Heart left ventricle (tissue), 16 donors: Measurements from ENCODE around the gene TTF2. TPM values are rescaled to one million over a fixed set of nuclear protein-coding genes. Genes with fewer than 3 reads are reported as not detected.

Source experiments
- ATAC-seq, 4 donors: fragments of 200-7000 bp; cut with Tn5 transposase; one replicate each; pipeline ENCODE4 v1.9.1; 2020 to 2022; ENCODE audit warnings: moderate library complexity in 4 of 4, mild to moderate bottlenecking in 3 of 4, moderate number of reproducible peaks in 1 of 4
- DNase-seq, 5 donors: peaks; one replicate each; pipeline ENCODE4 v3.0.0-alpha.2; 2020
- H3K27ac ChIP-seq, 12 donors: fragments of 200-600 bp; sonication (generic) in 4 of 12; one replicate each; pipeline versions ENCODE4 v1.5.0 to v1.8.0; 2016 to 2022; ENCODE audit warnings: mild to moderate bottlenecking in 2 of 12
- H3K27me3 ChIP-seq, 9 donors: fragments of 200-600 bp; sonication (generic) in 2 of 9; one replicate each; pipeline versions ENCODE4 v1.5.1 to v1.8.0; 2016 to 2022; ENCODE audit warnings: mild to moderate bottlenecking in 3 of 9
- H3K36me3 ChIP-seq, 9 donors: fragments of 200-600 bp; sonication (generic) in 2 of 9; one replicate each; pipeline versions ENCODE4 v1.5.0 to v1.8.0; 2018 to 2022; ENCODE audit warnings: mild to moderate bottlenecking in 2 of 9
- H3K4me1 ChIP-seq, 12 donors: fragments of 200-600 bp; sonication (generic) in 4 of 12; one replicate each; pipeline versions ENCODE4 v1.5.0 to v1.8.0; 2016 to 2022; ENCODE audit warnings: mild to moderate bottlenecking in 3 of 12
- H3K4me3 ChIP-seq, 12 donors: fragments of 200-600 bp; sonication (generic) in 4 of 12; one replicate each; pipeline versions ENCODE4 v1.5.0 to v1.8.0; 2017 to 2022; ENCODE audit warnings: mild to moderate bottlenecking in 9 of 12, moderate library complexity in 4 of 12
- H3K9me3 ChIP-seq, 12 donors: fragments of 200-600 bp; sonication (generic) in 4 of 12; one replicate each; pipeline versions ENCODE4 v1.5.0 to v1.8.0; 2016 to 2022; ENCODE audit warnings: mild to moderate bottlenecking in 1 of 12
- POLR2A ChIP-seq, 2 donors: fragments of 450-650 bp; IDR thresholded peaks; one replicate each; pipeline ENCODE4 v1.6.1; 2017; ENCODE audit warnings: antibody characterized with exemption in 2 of 2, mild to moderate bottlenecking in 2 of 2, moderate library complexity in 2 of 2
- WGBS, 4 donors: extraction: QIAGEN DNeasy Blood & Tissue Kit in 2 of 4; methylation state at CpG; one replicate each; pipeline versions ENCODE4 v1.1.5 to v1.1.7; 2013 to 2018; 5-methylcytosine and 5-hydroxymethylcytosine counted together
- intact Hi-C, 10 donors: fragments of 100-400 bp; cut with DNase I; formaldehyde crosslinking; loops; one replicate each; pipeline versions ENCODE4 v1.11.1 to v1.14.2; 2022
- polyA plus RNA-seq, 2 donors: library from polyadenylated mRNA; stranded (reverse); fragments of 200-250 nt; gene quantifications; one replicate each; pipeline ENCODE4 v1.2.3, GENCODE V29; 2013
- total RNA-seq, 9 donors: library from RNA; depleted of rRNA in 2 of 9; stranded (reverse); fragments of >200 nt in 2 of 9; fragmentation: NEBNext Ultra II Directional in 3 of 9; extraction: Animal tissue kit (Norgen Biotek cat#: 25700) in 3 of 9; gene quantifications; one replicate each; pipeline versions ENCODE4 v1.1.0 to v1.2.4, GENCODE V29; 2016 to 2023
- TF ChIP-seq, protein P1 (sequence below), 12 donors: fragments of 200-600 bp; sonication (generic) in 4 of 12; IDR thresholded peaks; one replicate each; pipeline versions ENCODE4 v1.5.0 to v1.8.0; 2018 to 2022; ENCODE audit warnings: antibody characterized with exemption in 12 of 12, mild to moderate bottlenecking in 5 of 12
- donor health status: ischemic (EF 13 %, LVEDD 7.1; RV severe dilation, severe dysfunction).
- donor health status: healthy with polysubstance abuse.
- donor health status: DM: no; HTN: yes; CAD: no.
- donor health status: DM: no; HTN: no; CAD: no.
- donor health status: ischemic (EF 25% LVEDD 6.9; RV normal size, moderate dysfunction).
- donor health status: ischemic (EF 25% LVEDD 5.7; RV mildly dilated, moderate dysfunction).
- donor health status: healthy.
- donor health status: DM: yes; HTN: yes; CAD: no.
- donor health status: ischemic (EF 35%, LVEDD 5.7; RV mildly dilated, moderate dysfunction).
- donor health status: nonischemic (EF 11% LVEDD 7.7; RV severe dilation, severe dysfunction).
- donor health status: DM: yes; HTN: yes; CAD: no.
- donor health status: PGD.
- donor health status: ischemic (EF 29% LVEDD 5.4; RV normal size, mild dysfunction).
- donor health status: nonischemic (EF 23%, LVEDD 6.1; RV moderate dilation, normal function).

The TTF2 gene
- total and polyA plus RNA-seq, 11 donors = 1.2 to 20.7 (median 7.7) TPM

- H3K27me3 ChIP-seq = no peaks in the 10 kb centered on the region
- 78 to 85% (median 80%) methylated on average over 4 of the region's 4 CpGs for WGBS, 4 donors
- H3K4me1 ChIP-seq = peaks cover 0 to 24% (median 6%) of the 10 kb centered on the region in 12 donors
- H3K36me3 ChIP-seq = no peaks in the 10 kb centered on the region
- DNase-seq (no peak), ATAC-seq (peak in 1 of 4 donors; percentile 34)
- H3K4me3 ChIP-seq = no peak overlapping the region
- H3K9me3 ChIP-seq = no peaks in the 10 kb centered on the region
- H3K27ac ChIP-seq = peak overlapping the region in 3 of 12 donors; percentile 66 to 78 (median 67)
- no peak for TF ChIP-seq POLR2A (IDR thresholded peaks at IDR 0.05)
- TF ChIP-seq, protein P1, sequence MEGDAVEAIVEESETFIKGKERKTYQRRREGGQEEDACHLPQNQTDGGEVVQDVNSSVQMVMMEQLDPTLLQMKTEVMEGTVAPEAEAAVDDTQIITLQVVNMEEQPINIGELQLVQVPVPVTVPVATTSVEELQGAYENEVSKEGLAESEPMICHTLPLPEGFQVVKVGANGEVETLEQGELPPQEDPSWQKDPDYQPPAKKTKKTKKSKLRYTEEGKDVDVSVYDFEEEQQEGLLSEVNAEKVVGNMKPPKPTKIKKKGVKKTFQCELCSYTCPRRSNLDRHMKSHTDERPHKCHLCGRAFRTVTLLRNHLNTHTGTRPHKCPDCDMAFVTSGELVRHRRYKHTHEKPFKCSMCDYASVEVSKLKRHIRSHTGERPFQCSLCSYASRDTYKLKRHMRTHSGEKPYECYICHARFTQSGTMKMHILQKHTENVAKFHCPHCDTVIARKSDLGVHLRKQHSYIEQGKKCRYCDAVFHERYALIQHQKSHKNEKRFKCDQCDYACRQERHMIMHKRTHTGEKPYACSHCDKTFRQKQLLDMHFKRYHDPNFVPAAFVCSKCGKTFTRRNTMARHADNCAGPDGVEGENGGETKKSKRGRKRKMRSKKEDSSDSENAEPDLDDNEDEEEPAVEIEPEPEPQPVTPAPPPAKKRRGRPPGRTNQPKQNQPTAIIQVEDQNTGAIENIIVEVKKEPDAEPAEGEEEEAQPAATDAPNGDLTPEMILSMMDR (IDR thresholded peaks at IDR 0.05) = no peak
- intact Hi-C loops = no loop called here
These were observed 70.4 kb downstream of the TTF2 start for GRCh38 chr1:117130526-117130925.

GRCh38 chr1:117135329-117135728 lies 75.2 kb downstream of the TTF2 start:
- Histone ChIP-seq H3K4me1 (peaks cover 0 to under 1% (median 0%) of the 10 kb centered on the region in 12 donors), H3K27me3 (no peaks in the 10 kb centered on the region), H3K36me3 (no peaks in the 10 kb centered on the region), H3K27ac (no peak overlapping the region), H3K9me3 (no peaks in the 10 kb centered on the region), H3K4me3 (no peak overlapping the region)
- DNase-seq (no peak), ATAC-seq (no peak)
- TF ChIP-seq POLR2A (IDR thresholded peaks at IDR 0.05) = no peak
- TF ChIP-seq, protein P1 (IDR thresholded peaks at IDR 0.05) = no peak
- WGBS, 4 donors = 75 to 92% (median 80%) methylated on average over 2 of the region's 2 CpGs
- intact Hi-C loops = no loop called here

GRCh38 chr1:117136749-117137148 lies 76.6 kb downstream of the TTF2 start:
- no peaks in the 10 kb centered on the region for H3K4me1 ChIP-seq
- no peaks in the 10 kb centered on the region for H3K36me3 ChIP-seq
- ATAC-seq = no peak
- TF ChIP-seq POLR2A (IDR thresholded peaks at IDR 0.05) = no peak
- TF ChIP-seq, protein P1 (IDR thresholded peaks at IDR 0.05) = no peak
- intact Hi-C loops = no loop called here
- H3K4me3 ChIP-seq = no peak overlapping the region
- H3K9me3 ChIP-seq = no peaks in the 10 kb centered on the region
- no peak for DNase-seq
- no peak overlapping the region for H3K27ac ChIP-seq
- WGBS, 4 donors = 73 to 81% (median 76%) methylated on average over 2 of the region's 2 CpGs
- no peaks in the 10 kb centered on the region for H3K27me3 ChIP-seq

DNA sequence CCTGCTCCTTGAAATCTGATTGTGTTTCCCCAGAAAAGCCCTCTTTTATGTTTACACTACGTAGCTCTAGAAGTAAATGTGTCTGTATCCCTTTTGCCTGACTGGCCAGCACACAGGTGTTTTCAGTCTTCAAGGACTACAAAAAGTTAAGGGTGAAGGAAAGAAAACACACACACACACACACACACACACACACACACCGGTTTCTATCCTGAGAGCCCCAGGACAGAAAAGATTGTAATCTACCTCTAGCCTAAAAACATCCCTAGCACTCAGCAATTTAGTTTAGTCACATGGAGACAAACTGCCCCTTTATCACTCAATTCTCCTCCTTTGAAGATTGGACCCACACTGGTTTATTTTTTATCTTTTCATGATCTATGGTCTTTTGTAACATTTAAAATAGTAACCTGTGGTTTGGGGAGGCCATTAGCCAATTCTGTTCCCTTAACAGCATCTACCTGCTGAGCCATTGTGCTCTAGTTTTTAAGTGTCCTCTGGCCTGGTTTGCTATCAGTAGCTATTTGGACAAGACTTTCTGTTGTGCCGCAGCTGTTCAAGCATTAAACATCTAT lies 77.2 kb downstream of the TTF2 start:
- intact Hi-C loops = no loop called here
- WGBS, 4 donors = 80 to 86% (median 82%) methylated on average over 3 of the region's 3 CpGs

More for the DNA sequence above, 77.2 kb downstream of the TTF2 start:
- Histone ChIP-seq H3K27me3 (no peaks in the 10 kb centered on the region), H3K4me3 (no peak overlapping the region), H3K4me1 (no peaks in the 10 kb centered on the region), H3K9me3 (no peaks in the 10 kb centered on the region), H3K27ac (no peak overlapping the region), H3K36me3 (no peaks in the 10 kb centered on the region)
- ATAC-seq = no peak
- TF ChIP-seq, protein P1 (IDR thresholded peaks at IDR 0.05) = no peak
- no peak for TF ChIP-seq POLR2A (IDR thresholded peaks at IDR 0.05)
- no peak for DNase-seq
